ENCODE results near the gene KLF13. TPM values are rescaled to one million over a fixed set of nuclear protein-coding genes. Genes with fewer than 3 reads are reported as not detected.

Gene KLF13
- total RNA-seq, 1 donor from 2014 or later, result 67.7 TPM

DNA sequence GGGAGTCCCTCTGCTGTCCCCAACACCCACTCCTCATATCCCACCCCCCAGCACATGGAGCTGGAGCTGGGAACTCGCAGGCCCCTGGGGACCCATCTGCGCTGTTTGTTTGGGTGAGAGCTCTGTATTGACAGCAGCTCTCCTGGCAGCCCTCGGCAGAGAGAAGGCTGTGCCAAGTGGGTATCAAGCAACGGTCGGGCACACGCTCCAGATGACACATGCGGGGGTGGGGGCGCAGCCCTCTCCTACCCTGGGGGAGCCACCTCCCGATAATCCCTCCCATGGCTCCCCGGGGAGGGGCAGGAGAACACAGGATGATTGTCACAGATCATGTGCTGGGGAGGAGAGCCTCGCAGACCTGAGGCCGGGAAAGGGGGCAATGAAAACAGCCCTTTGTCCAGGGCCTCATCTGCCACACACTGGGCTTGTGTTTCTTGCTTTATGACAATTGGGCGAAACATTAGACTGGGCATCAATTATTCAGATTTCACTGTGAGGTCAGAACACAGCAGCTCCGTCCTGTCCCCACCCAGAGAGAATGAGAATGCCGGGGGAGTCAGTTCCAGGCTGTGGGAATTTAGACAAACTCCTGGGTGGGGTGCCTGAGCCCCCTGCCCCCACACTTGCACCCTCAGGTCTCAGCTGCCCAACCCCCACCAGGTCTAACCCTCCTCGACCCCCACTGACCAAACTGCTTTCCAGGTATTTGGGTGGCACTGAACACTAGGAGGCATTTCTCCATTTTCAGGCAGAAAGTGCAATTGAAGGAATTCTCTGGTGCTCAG, 46.4 kb upstream of the KLF13 start:
- H3K27me3 ChIP-seq (ENCODE audit: control insufficient read depth, insufficient read depth, low read length), result peaks cover 3% of the 10 kb centered on the region
- TF ChIP-seq, protein P1, sequence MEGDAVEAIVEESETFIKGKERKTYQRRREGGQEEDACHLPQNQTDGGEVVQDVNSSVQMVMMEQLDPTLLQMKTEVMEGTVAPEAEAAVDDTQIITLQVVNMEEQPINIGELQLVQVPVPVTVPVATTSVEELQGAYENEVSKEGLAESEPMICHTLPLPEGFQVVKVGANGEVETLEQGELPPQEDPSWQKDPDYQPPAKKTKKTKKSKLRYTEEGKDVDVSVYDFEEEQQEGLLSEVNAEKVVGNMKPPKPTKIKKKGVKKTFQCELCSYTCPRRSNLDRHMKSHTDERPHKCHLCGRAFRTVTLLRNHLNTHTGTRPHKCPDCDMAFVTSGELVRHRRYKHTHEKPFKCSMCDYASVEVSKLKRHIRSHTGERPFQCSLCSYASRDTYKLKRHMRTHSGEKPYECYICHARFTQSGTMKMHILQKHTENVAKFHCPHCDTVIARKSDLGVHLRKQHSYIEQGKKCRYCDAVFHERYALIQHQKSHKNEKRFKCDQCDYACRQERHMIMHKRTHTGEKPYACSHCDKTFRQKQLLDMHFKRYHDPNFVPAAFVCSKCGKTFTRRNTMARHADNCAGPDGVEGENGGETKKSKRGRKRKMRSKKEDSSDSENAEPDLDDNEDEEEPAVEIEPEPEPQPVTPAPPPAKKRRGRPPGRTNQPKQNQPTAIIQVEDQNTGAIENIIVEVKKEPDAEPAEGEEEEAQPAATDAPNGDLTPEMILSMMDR (IDR thresholded peaks at IDR 0.05; ENCODE audit: insufficient read depth, low read length, poor library complexity, severe bottlenecking), result no peak
- no peaks in the 10 kb centered on the region for H3K36me3 ChIP-seq (ENCODE audit: control insufficient read depth, insufficient read depth, low read length)
- DNase-seq (ENCODE audit: low read depth), result no peak
- no peak overlapping the region for H3K4me3 ChIP-seq (ENCODE audit: low read depth, low read length)

DNA sequence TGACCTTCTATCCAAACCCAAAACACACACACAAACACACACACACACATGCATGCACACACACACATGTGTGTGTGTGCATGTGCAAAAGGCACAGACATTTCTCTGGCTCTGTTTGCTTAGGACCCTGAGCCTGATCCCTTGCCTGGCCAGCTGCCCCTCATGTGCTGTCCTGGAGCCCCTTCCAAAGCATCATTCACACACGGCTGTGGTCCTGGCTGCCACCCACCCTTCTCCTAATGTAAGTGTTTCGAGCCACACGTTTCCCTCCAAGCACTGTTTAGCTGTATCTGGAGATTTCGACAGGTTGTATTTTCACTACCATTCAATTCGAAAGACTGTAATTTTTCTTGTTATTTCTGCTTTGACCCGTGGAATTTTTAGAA, 45.8 kb upstream of the KLF13 start:
- no peak for DNase-seq (ENCODE audit: low read depth)
- H3K4me3 ChIP-seq (ENCODE audit: low read depth, low read length), result no peak overlapping the region
- no peaks in the 10 kb centered on the region for H3K36me3 ChIP-seq (ENCODE audit: control insufficient read depth, insufficient read depth, low read length)
- TF ChIP-seq, protein P1 (IDR thresholded peaks at IDR 0.05; ENCODE audit: insufficient read depth, low read length, poor library complexity, severe bottlenecking), result no peak
- no peaks in the 10 kb centered on the region for H3K27me3 ChIP-seq (ENCODE audit: control insufficient read depth, insufficient read depth, low read length)

DNA sequence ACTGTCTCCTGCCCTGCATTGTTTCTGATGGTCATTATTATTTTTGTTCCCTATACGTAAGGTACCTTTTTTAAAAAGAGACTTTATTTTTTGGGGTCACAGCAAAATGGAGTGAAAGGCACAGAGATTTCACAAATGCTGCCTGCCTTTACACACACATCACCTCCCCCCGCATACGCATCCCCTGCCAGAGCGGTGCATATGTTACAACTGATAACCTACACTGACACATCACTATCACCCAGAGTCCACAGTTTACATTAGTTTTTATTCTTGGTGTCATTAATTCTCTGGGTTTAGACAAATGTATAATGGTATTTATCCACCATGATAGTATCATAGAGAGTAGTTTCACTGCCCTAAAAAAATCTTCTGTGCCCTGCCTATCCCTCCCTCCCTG, 43.6 kb upstream of the KLF13 start:
- no peak for DNase-seq (ENCODE audit: low read depth)
- Histone ChIP-seq H3K4me3 (ENCODE audit: low read depth, low read length) (no peak overlapping the region), H3K27me3 (ENCODE audit: control insufficient read depth, insufficient read depth, low read length) (no peaks in the 10 kb centered on the region), H3K36me3 (ENCODE audit: control insufficient read depth, insufficient read depth, low read length) (no peaks in the 10 kb centered on the region)
- TF ChIP-seq, protein P1 (IDR thresholded peaks at IDR 0.05; ENCODE audit: insufficient read depth, low read length, poor library complexity, severe bottlenecking), result no peak

DNA sequence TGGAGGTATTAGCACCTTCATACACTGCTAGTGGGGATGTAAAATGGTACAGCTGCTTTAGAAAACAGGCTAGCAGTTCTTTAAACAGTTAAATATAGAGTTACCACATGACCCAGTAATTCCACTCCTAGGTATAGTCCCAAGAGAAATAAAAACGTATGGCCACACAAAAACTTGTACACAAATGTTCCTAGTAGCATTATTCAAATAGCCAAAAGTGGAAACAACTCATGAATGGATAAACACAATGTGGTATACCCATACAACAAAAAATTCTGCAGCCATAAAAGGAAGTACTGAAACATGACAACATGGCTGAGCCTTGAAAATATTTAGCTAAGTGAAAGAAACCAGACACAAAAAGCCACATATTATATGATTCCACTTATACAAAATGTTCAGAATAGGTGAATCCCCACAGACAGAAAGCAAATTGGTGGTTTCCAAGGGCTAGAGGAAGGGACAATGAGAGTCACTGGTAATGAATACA, 40.8 kb upstream of the KLF13 start:
- no peak for DNase-seq (ENCODE audit: low read depth)
- TF ChIP-seq, protein P1 (IDR thresholded peaks at IDR 0.05; ENCODE audit: insufficient read depth, low read length, poor library complexity, severe bottlenecking), result no peak
- H3K27me3 ChIP-seq (ENCODE audit: control insufficient read depth, insufficient read depth, low read length), result no peaks in the 10 kb centered on the region
- H3K4me3 ChIP-seq (ENCODE audit: low read depth, low read length), result no peak overlapping the region
- no peaks in the 10 kb centered on the region for H3K36me3 ChIP-seq (ENCODE audit: control insufficient read depth, insufficient read depth, low read length)

DNA sequence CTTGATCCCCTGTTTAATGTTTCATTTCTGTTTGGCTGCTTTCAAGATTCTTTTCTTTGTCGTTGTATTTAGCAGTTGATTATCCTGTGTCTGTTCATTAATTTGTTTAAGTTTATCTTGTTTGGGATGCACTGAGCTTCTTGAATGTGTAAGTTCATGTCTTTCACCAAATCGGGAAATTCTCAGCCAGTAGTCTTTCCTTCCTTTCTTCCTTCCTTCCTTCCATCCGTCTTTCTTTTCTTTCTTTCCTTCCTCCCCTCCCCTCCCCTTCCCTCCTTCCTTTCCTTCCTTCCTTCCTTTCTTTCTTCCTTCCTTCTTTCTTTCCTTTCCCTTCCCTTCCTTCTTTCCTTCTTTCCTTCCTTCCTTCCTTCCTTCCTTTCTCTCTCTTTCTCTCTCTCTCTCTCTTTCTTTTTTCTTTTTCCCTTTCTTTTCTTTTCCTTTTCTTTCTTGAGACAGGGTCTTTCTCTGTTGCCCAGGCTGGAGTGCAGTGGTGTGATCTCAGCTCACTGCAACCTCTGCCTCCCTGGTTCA, 35.5 kb upstream of the KLF13 start:
- DNase-seq (ENCODE audit: low read depth), result no peak
- H3K27me3 ChIP-seq (ENCODE audit: control insufficient read depth, insufficient read depth, low read length), result no peaks in the 10 kb centered on the region
- TF ChIP-seq, protein P1 (IDR thresholded peaks at IDR 0.05; ENCODE audit: insufficient read depth, low read length, poor library complexity, severe bottlenecking), result no peak
- no peak overlapping the region for H3K4me3 ChIP-seq (ENCODE audit: low read depth, low read length)
- no peaks in the 10 kb centered on the region for H3K36me3 ChIP-seq (ENCODE audit: control insufficient read depth, insufficient read depth, low read length)

All from kidney epithelial cell (primary cell).